VCaP (cell line): ENCODE data around the gene SERPINA1.
A peak's percentile ranks its signal among the peaks of the same experiment; 100 is the strongest.
"Not testable (repeated sequence)": the region's sequence is repeated elsewhere in the genome, so short reads cannot be mapped to it uniquely, and the experiment has no call there.

ENCODE experiments used
- H3K27ac ChIP-seq: fragments of 450-650 bp; 2 replicates; pipeline ENCODE4 v1.5.1; 2017
- TF ChIP-seq, protein P1 (sequence below): fragments of 450-650 bp; conservative IDR thresholded peaks from 2 replicates; pipeline ENCODE4 v1.5.1; 2017; ENCODE audit warnings: mild to moderate bottlenecking, moderate library complexity

The SERPINA1 gene

DNA sequence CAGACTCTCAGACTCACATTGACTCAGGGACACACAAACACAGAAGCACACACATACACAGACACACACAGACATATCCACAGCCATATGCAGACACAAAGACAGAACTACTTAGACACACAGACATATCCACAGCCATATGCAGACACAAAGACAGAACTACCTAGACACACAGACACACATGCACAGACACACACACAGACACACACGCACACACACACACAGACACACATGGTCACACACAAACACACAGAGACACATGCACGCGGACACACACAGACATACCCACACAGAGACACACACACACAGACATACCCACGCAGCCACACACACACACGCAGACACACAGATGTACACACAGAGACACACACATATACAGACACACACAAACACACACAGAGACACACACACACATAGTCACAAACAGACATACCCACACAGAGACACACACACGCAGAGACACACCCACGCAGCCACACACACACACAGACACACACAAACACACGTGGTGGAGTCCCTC is 25.7 kb downstream of the SERPINA1 start:
- TF ChIP-seq, protein P1, sequence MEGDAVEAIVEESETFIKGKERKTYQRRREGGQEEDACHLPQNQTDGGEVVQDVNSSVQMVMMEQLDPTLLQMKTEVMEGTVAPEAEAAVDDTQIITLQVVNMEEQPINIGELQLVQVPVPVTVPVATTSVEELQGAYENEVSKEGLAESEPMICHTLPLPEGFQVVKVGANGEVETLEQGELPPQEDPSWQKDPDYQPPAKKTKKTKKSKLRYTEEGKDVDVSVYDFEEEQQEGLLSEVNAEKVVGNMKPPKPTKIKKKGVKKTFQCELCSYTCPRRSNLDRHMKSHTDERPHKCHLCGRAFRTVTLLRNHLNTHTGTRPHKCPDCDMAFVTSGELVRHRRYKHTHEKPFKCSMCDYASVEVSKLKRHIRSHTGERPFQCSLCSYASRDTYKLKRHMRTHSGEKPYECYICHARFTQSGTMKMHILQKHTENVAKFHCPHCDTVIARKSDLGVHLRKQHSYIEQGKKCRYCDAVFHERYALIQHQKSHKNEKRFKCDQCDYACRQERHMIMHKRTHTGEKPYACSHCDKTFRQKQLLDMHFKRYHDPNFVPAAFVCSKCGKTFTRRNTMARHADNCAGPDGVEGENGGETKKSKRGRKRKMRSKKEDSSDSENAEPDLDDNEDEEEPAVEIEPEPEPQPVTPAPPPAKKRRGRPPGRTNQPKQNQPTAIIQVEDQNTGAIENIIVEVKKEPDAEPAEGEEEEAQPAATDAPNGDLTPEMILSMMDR, result no peak
- no peak overlapping the region for H3K27ac ChIP-seq

DNA sequence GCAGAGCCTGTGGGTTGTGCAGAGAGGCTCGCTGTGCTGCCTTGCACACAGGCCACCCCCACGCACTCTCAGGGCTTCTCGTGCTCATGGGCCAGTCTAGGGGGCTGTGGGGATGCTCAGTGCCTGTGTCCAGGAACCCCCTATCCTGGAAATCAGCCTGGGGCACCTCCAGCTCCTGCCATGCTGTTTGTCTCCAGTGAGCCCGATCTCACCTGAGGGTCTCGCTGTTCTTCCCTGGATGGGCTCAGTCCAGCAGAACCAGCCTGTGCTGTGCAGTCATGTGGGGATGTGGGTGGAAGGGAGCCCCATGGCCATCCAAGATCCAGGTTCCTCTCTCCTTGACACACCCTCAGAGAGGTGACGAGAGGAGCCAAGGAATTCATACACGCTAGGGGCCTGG is 26.7 kb downstream of the SERPINA1 start:
- TF ChIP-seq, protein P1, result no peak

DNA sequence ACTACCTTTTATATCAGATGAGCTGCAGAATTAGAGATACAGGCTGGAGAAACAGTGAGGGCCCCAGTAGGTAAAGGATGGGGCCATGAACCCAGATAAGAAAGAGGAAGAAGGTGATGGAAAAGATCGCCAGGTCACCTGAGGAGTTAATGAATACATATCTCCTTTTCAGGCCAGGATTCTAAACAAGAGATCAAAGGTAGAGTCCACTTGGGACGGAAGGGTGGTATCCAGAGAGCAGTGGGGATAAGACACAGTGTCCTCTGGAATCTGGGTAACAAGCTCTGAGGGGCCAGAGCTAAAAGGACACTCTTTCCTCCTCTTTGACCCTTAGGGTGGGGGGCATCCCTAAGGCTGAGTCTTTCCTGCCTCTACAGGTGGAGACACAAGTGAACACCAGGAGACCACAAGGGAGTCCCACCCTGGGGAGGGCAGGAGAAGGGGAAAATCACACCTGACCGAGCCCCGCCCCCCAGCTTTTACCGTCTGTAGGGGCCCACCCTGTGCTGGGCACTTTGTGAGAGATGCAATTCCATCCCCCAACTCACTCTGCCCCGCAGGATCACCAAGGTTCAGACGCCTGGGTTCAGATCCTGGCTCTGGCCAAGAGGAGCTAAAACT is 27.3 kb downstream of the SERPINA1 start:
- no peak overlapping the region for H3K27ac ChIP-seq
- TF ChIP-seq, protein P1, result no peak

More for the DNA sequence above, 26.7 kb downstream of the SERPINA1 start:
- no peak overlapping the region for H3K27ac ChIP-seq

DNA sequence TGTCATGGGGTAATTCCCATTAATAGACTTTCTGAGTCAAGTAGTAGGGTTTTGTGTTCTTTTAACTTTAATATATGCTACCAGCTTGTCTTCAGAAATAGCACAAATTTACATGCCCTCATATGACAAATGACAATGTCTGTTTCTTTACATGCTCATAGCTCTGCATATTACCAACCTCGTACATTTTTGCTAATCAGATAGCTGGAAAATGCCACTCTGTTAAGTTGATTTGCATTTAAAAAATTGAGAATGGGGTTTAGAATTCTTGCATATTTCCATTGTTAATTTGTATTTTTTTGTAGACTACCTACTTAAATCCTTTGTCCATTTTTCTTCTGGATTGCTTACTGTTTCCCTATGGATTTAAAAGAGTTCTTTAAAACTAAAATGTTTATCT is 31.2 kb downstream of the SERPINA1 start:
- H3K27ac ChIP-seq, result no peak overlapping the region
- TF ChIP-seq, protein P1, result no peak

DNA sequence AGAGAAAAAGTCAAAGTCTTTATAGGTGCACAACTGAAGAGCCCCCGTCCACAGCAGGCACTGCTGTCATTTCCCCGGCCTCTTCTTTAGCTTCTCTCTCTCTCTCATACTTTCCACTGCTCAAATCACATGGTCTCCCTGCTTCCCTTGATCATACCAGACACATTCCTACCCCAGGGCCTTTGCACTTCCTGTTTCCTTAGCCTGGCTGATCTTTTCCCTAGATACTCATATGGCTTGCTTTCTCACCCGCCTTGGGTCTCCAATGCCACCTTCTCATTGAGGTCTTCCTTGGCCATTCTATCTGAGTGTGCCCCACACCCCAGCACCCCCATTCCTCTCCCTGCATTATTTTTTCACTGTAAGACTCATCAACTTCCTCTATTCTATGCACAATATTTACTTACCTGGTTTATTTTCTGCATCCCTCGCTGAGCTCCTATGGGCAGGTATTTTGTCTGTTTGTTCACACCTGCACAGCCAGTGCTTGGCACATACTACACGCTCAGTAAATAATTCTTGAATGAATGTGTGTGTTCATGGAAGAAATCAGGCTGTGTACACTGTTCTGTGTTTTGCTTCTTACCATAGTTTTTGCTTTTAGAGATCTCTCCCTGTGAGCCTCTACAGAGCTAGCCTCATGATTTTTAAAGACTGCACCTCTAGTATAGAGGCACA is 31.9 kb downstream of the SERPINA1 start:
- no peak overlapping the region for H3K27ac ChIP-seq
- TF ChIP-seq, protein P1, result no peak

DNA sequence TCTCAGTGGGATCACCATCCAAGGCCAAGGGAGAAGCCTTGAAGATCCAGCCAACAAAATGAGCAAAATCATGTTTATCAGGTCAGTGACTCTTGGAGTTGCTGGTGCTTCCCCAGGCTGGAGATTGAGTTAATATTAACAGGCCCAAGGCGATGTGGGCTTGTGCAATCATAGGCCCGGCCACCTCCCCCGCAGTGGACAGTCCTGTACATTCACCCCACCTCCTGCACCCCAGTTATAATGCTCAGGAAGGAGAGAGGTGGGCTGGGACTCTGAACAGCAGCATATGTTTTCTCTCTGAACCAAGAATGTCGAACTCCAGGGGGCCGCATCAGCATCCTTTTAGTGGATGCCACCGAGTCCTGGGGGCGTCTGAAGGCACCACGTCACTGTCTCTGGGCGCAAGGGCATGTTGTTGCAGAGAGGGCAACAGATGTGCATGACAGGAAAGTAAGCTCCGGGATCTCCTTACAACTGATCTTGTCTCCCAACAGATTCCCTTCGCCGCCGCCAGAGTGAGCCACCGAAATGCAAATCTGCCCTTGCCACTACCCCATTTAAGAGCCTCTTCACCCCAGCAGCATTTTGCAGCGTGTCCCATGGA is 33.1 kb downstream of the SERPINA1 start:
- H3K27ac ChIP-seq, result no peak overlapping the region
- TF ChIP-seq, protein P1, result peak; percentile 23; the same call in 1 of the 2 replicates

DNA sequence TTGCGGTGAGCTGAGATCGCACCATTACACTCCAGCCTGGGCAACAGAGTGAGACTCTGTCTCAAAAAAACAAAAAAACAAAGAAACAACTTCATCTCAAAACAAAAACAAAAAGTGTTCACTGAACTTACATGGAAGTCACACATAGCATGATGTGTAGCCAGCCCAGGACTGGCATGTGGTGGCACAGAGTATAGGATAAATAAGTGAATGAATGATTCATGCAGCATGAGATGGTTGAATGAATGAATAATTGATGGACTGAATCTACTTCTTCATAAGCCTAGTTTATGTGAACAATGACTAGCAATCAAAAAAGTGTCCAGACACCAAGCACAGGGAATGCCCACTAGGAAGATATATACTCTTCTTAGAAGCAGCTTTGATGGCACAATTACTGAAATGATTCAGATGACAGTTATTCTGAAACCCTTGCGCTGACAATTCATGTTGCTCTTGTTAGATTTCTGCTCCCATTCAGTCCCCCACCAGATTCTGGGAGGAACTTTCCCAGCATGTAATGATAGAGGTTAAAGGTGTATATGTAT is 33.7 kb downstream of the SERPINA1 start:
- TF ChIP-seq, protein P1, result no peak
- H3K27ac ChIP-seq, result no peak overlapping the region

DNA sequence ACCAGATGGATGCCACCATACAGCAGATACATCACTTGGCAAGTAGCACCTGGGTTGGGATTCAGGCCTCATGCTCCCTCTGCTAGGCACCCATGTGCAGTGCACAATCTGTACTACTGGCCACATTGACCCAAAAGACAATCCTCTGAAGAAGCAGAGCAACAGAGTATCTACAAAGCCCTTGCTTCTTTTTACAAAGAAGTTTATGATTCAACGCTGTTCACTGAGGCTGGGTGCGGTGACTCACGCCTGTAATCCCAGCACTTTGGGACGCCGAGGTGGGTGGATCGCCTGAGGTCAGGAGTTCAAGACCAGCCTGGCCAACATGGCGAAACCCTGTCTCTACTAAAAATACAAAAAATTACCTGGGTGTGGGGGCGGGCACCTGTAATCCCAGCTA is 34.2 kb downstream of the SERPINA1 start:
- not testable (repeated sequence) for H3K27ac ChIP-seq
